ENCODE data around the gene PLXNA2.

PLXNA2 gene

GRCh38 chr1:208137193-208137592 lies 107.0 kb downstream of the PLXNA2 start:
- Histone ChIP-seq H3K4me3 (ENCODE audit: low read length) (no peak overlapping the region), H3K4me1 (ENCODE audit: low read length) (peaks cover 15% of the 10 kb centered on the region)

GRCh38 chr1:208136459-208137182 lies 107.6 kb downstream of the PLXNA2 start:
- Histone ChIP-seq H3K4me3 (ENCODE audit: low read length) (no peak overlapping the region), H4K20me1 (ENCODE audit: insufficient read depth, low read length) (no peaks in the 10 kb centered on the region), H3K79me2 (ENCODE audit: low read length) (no peaks in the 10 kb centered on the region), H3K4me2 (ENCODE audit: low read length) (no peak overlapping the region), H3K27ac (ENCODE audit: low read length) (no peak overlapping the region), H3K36me3 (replicated peaks; ENCODE audit: low read depth, low read length) (no peaks in the 10 kb centered on the region), H2AFZ (ENCODE audit: low read depth, low read length) (no peak overlapping the region), H3K9me3 (ENCODE audit: insufficient read depth, low read length) (no peaks in the 10 kb centered on the region), H3K9ac (ENCODE audit: low read length) (no peak overlapping the region), H3K27me3 (ENCODE audit: low read depth, low read length) (no peaks in the 10 kb centered on the region), H3K4me1 (ENCODE audit: low read length) (peaks cover 20% of the 10 kb centered on the region)
- no peak for TF ChIP-seq CTCF (IDR thresholded peaks at IDR 0.05; ENCODE audit: low read depth, low read length)
- TF ChIP-seq EZH2phosphoT487 (IDR thresholded peaks at IDR 0.05; ENCODE audit: low read depth), result no peak

More at GRCh38 chr1:208137193-208137592, 107.0 kb downstream of the PLXNA2 start:
- no peak overlapping the region for H2AFZ ChIP-seq (ENCODE audit: low read depth, low read length)
- H3K27ac ChIP-seq (ENCODE audit: low read length), result no peak overlapping the region
- H4K20me1 ChIP-seq (ENCODE audit: insufficient read depth, low read length), result no peaks in the 10 kb centered on the region
- H3K27me3 ChIP-seq (ENCODE audit: low read depth, low read length), result no peaks in the 10 kb centered on the region
- H3K9ac ChIP-seq (ENCODE audit: low read length), result no peak overlapping the region
- no peak for TF ChIP-seq CTCF (IDR thresholded peaks at IDR 0.05; ENCODE audit: low read depth, low read length)
- no peak for TF ChIP-seq EZH2phosphoT487 (IDR thresholded peaks at IDR 0.05; ENCODE audit: low read depth)
- no peaks in the 10 kb centered on the region for H3K79me2 ChIP-seq (ENCODE audit: low read length)
- H3K36me3 ChIP-seq (replicated peaks; ENCODE audit: low read depth, low read length), result no peaks in the 10 kb centered on the region
- no peaks in the 10 kb centered on the region for H3K9me3 ChIP-seq (ENCODE audit: insufficient read depth, low read length)
- H3K4me2 ChIP-seq (ENCODE audit: low read length), result no peak overlapping the region

- Histone ChIP-seq H3K27ac (ENCODE audit: low read length) (no peak overlapping the region), H3K27me3 (ENCODE audit: low read depth, low read length) (no peaks in the 10 kb centered on the region), H4K20me1 (ENCODE audit: insufficient read depth, low read length) (no peaks in the 10 kb centered on the region), H3K9ac (ENCODE audit: low read length) (no peak overlapping the region), H3K4me1 (ENCODE audit: low read length) (peaks cover 21% of the 10 kb centered on the region), H2AFZ (ENCODE audit: low read depth, low read length) (no peak overlapping the region), H3K9me3 (ENCODE audit: insufficient read depth, low read length) (no peaks in the 10 kb centered on the region), H3K4me2 (ENCODE audit: low read length) (no peak overlapping the region), H3K4me3 (ENCODE audit: low read length) (no peak overlapping the region), H3K36me3 (replicated peaks; ENCODE audit: low read depth, low read length) (no peaks in the 10 kb centered on the region), H3K79me2 (ENCODE audit: low read length) (no peaks in the 10 kb centered on the region)
- TF ChIP-seq EZH2phosphoT487 (IDR thresholded peaks at IDR 0.05; ENCODE audit: low read depth) (no peak), CTCF (IDR thresholded peaks at IDR 0.05; ENCODE audit: low read depth, low read length) (no peak)
Observed at GRCh38 chr1:208135354-208135753, 108.8 kb downstream of the PLXNA2 start.

GRCh38 chr1:208134491-208134890 lies 109.7 kb downstream of the PLXNA2 start:
- H4K20me1 ChIP-seq (ENCODE audit: insufficient read depth, low read length), result no peaks in the 10 kb centered on the region
- H2AFZ ChIP-seq (ENCODE audit: low read depth, low read length), result no peak overlapping the region
- H3K27ac ChIP-seq (ENCODE audit: low read length), result no peak overlapping the region
- peaks cover 18% of the 10 kb centered on the region for H3K4me1 ChIP-seq (ENCODE audit: low read length)
- no peak overlapping the region for H3K4me3 ChIP-seq (ENCODE audit: low read length)
- no peaks in the 10 kb centered on the region for H3K27me3 ChIP-seq (ENCODE audit: low read depth, low read length)
- H3K9me3 ChIP-seq (ENCODE audit: insufficient read depth, low read length), result no peaks in the 10 kb centered on the region
- no peak for TF ChIP-seq CTCF (IDR thresholded peaks at IDR 0.05; ENCODE audit: low read depth, low read length)
- TF ChIP-seq EZH2phosphoT487 (IDR thresholded peaks at IDR 0.05; ENCODE audit: low read depth), result no peak
- no peaks in the 10 kb centered on the region for H3K79me2 ChIP-seq (ENCODE audit: low read length)
- no peaks in the 10 kb centered on the region for H3K36me3 ChIP-seq (replicated peaks; ENCODE audit: low read depth, low read length)
- no peak overlapping the region for H3K4me2 ChIP-seq (ENCODE audit: low read length)
- H3K9ac ChIP-seq (ENCODE audit: low read length), result no peak overlapping the region
